ENCODE data around the gene ZNF385B.

The ZNF385B gene

DNA sequence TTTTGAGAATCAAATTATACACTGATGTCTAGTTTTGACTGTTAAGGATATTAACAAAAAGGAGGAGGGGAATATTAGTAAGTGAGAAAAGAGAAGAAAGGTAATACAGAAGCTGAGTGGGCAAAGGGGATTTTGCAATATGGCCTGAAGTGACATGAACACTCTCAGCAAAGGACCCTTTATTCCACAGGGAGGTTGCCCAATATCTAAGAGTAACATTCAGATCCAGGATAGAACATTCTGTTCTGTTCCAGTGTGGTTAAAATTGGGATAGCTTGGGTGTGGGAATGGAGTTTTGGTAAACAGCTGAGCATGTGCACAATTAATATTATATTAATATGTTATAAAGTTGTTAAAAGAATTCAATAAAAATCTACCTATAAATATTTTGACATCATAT, 120.1 kb downstream of the ZNF385B start:
- DNase-seq = no peak

DNA sequence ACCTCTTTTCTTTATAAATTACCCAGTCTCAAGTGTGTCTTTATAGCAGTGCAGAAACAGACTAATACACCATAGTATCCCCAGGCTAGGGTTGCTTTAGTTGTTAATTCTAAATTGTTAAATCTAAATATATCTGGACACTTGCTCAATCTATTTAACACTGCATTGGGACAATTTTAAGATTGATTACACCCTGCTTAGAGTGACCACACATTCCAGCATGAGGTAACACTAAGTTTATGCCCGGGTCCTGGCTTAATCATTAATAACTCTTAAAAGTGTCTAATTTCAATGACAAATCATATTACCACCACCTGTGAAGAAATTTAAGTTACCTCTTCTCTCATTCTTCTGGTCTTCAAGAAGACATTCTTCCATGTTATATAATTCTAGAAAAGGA, 131.4 kb downstream of the ZNF385B start:
- no peak for DNase-seq

DNA sequence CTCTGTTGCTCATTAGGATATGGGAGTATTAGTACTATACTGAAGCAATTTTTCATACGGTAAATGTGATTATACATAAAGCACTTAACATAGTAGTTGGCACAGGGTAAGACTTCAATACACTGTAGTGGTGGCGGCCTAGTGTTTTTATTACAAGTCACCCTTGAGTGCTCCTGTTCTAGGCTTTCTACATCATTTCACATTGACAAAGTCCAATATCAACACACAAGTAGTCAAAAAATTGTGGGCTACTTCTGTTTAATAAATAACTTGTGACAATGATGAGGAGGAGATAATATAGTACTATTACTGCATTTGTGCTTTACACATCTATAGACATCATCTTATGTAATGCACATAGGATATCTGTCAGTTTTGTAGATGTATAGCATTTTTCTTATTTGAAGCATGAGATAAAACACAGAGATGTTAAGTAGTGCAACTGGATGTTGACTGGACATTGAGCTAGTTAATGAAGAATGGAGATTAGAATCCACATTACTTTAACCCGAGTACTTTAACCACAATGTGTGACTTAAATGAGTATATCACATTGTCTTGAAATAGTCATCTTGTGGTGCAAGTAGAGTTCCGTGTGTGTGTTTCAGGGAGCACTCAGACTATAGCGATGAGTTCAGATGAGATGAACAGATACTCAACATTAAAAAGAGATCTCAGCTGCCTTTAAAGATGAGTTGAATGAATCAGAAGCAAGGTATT, 134.8 kb downstream of the ZNF385B start:
- DNase-seq = no peak

DNA sequence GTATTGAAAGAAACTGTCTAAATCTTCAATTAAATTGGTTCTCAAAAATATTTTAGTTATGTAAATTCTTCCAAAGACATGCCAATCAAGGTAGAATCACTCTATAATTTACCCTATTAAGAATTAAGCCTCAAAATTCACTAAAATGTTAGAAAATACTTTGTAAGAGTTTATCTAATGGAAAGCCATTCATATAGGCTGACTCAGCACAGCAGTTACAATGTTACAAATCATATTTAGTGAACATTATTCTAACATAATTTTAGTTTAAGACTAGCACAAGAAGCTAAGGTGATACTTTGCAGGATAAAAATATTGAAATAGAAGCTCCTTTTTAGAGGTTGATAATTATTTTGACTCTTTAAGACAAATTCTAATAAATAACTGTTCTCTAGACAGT, 137.0 kb downstream of the ZNF385B start:
- no peak for DNase-seq

DNA sequence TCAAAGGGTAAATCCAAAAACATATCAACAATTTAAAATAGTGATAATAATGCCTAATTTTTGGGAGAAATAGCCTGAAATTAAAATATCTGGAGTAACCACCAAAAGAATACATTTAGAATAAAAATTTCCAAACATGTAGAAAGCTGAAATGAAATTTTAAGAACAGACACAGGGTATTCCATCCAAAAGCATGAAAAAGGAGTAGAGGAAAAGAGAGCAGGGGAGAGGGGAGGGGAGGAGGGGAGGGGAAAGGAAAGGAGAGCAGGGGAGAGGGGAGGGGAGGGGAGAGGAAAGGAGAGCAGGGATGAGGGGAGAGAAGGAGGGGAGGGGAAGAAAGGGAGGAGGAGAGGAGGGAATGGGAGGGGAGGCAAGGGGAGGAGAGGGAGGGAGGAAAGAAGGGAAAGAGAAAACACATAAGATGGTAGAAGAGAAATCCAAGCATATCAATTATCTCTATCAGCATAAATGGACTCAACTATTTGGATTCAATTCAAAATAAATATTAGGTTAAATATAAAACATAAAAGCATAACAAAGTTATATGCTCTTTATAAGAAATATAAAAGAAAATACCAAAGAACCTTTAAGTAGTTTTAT, 141.1 kb downstream of the ZNF385B start:
- no peak for DNase-seq

DNA sequence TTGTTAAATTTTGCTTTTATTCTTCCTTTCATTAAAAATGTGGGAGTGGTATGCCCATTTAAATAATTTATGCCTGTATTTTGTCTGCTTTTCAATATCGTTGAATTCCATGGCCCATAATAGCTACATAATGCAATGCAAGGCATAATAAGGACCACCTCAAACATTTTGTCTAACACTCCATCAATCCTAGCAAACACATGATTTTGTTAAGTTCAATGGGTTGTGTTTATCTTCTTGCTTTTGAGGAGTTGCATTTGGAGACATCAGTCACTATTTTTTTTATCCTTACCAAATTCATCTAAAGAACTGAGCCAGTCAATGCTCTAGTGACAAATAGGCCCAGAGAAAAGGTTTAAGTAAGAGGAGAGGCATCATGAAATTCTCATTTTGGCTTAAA, 145.5 kb downstream of the ZNF385B start:
- no peak for DNase-seq

DNA sequence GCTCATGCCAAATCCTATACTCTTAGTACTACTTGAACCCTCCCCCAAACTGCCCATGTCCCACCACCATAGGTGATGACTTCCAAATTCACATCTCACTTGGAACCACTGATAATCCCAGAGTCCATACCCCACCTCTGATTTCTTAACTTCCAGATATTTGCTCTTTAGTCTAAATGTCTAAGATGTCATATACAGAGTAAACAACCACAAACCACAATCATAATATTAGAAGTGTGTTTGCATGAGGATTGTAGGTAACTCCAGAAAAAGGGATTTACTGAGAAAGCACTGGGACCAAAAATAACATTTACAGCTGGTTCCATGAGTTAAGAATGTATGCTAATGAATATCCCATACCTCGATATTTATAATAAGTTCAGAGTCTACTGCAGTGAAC, 146.2 kb downstream of the ZNF385B start:
- no peak for DNase-seq

DNA sequence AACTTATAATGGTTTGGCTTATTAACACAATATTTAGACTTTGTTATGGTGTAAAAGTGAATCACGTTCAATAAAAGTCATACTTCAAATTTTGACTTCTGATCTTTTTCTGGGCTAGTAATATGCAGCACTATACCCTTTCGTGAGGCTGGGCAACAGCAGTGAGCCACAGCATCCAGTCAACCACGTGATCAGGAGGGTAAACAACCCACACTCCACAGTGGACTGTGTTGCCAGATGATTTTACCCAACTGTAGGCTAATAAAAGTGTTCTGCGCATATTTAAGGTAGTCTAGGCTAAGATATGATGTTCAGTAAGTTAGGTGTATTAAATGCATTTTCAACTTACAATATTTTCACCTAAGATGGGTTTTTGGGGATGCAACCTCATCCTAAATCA, 148.6 kb downstream of the ZNF385B start:
- no peak for DNase-seq

DNA sequence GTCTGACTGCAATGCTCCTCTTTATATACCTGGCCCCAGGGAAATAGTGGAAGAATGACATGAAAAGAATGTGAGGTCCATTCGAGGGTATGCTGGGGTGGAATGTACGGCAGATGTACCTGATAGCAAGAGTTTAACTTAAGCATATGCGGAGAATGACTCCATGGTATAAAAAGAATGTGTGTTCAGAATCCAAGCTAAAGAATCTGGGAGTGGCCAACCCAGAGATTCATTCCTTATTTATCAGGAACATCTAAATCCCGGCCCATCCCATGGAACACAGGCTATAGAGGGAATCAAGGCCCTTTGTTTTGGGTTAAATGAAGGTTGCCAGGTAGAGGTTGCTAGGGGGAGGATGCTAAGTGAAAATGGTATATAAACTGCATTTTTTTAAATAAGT, 150.0 kb downstream of the ZNF385B start:
- DNase-seq = no peak

DNA sequence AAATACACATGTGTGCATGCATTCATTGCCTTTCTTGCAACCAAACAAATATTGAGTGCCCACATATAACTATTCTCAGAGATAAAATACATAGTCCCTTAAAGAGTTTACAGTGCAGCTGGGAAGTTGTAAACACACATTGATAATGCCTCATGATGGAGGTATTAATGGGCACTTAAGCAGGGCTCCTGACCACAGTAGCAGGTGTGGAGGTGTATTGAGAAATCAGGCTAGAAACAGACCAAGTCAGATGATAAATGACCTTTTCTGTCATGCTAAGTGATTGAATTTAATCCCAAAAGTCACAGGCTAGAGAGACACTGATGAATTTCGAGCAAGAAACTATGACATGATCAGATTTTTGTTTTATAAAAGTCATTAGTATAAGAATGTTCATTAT, 157.7 kb downstream of the ZNF385B start:
- DNase-seq = no peak

DNA sequence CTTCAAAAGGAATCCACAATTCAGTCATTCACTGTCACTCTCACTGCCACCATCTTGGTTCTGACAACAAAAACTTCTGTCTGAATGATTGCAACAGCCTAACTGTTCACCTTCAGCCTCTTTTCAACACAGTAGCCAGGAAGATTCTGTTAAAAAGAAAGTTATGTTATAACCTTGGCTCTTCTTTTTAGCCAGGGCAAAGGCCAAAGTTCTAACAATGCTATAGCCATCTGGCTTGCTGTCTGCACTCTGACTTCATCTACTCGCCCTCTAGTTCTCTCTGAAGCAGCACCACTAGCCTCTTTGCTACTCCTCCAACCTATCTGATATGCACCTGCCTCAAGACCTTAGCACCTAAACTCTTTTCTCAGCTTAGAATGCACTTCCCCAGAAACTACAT, 158.5 kb downstream of the ZNF385B start:
- no peak for DNase-seq

DNA sequence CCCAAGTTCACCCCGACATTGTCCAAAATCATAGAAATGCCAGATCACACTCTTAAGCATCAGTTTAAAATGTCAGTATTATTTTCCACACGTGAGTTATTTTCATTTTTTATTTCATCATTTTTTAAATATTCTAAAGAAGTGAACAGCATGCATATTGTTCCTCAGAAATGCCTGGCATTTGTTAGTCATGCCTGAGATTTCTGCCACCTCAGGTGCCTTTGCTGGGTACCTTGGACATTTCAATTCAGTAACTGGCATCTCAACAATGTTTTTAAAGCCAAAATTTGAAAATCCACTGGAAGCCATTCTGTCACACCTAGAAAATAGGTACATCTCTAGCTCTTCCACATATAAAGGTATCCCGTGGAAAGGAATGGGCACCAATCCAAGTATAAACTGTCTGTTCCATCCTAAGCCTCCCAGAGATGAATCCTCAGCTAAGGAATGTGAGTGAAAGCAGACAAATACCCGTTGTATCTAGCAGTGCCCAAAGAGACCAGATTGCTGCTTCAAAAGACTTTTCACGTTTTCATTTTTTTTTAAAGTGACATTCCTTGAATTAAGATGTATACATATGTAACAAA, 159.8 kb downstream of the ZNF385B start:
- DNase-seq = no peak

DNA sequence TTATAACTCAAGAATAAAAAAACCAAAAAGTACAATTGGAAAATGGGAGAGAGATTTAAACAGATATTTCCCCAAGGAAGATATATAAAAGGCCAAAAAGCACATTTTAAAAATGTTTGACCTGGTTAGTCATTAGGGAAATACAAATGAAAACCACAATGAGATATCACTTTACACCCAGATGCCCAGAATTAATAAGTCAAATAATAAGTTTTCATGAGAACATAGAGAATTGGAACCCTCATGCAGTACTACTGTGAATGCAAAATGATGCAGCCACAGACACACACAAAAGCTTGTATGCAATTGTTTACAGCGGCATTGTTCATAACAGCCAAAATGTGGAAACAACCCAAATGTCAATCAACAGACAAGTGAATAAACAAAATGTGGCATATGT, 165.9 kb downstream of the ZNF385B start:
- DNase-seq = no peak

DNA sequence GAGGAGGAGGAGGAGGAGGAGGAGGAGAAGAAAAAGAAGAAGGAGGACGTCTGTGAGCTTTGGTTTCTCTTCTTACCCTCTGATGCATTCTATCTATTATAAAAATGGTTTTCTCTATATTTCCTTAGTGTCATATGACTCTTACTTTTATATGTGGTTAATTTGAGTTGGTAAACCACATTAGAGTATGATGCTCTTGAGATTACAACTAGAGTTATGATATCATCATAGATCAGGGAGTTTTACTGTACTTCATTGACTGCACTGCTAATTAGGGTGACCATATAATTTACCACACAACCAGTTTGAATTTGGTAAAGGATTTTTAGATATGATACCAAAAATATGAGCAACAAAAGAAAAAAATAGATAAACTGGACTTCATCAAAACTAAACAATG, 166.4 kb downstream of the ZNF385B start:
- no peak for DNase-seq

DNA sequence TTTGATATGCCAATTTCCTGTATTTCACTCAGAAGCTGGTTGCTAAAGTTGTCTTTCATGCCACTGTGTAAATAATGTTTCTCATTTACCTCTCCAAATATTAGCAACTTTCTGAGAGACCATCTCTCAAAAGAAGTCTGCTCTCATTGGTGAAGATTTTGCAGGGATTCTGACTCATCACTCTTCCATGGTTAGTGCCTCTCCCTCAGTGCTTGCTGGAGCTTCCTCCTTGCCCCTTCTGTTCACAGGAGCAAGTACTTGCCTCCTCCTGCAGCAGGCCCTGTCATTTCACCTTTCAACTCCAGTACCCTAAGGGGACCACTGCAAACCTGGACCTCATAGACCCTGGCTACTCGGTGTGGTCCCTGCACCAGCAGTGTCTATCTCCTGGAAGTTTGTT, 168.8 kb downstream of the ZNF385B start:
- no peak for DNase-seq

DNA sequence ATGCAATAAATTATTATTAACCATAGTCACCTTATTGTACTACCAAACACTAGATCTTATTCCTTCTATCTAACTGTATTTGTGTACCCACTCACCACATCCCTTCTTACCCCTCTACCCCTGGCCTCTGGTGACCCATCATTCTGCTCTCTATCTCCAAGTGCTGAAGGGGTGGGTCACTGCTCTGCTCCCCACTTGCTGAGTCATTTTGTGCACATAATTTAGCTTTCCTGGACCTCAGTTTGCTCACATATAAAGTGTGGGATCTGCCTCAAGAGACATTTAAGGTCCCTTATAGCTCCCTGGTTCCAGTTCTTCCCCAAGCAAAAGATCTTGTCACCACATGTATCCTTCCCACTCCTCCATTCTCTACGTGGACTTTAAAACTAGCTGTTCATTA, 169.4 kb downstream of the ZNF385B start:
- DNase-seq = no peak

DNA sequence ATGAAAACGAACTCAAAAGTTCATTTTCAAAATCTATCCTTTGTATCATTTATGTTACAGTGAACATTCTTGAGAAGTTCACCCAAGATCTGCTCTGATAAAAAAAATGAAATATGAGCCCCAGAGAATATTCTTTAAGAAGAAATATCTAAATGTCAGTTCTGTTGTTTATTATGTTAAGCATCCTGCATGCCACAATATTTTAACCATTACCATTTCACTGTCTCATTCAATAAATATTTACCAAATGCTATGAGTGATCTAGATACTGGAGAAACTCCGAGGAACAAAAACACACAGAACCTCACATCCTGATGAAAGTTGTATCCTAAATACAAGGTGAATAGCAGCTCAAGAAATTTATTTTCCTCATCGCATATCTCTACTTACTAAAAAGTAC, 170.2 kb downstream of the ZNF385B start:
- no peak for DNase-seq

DNA sequence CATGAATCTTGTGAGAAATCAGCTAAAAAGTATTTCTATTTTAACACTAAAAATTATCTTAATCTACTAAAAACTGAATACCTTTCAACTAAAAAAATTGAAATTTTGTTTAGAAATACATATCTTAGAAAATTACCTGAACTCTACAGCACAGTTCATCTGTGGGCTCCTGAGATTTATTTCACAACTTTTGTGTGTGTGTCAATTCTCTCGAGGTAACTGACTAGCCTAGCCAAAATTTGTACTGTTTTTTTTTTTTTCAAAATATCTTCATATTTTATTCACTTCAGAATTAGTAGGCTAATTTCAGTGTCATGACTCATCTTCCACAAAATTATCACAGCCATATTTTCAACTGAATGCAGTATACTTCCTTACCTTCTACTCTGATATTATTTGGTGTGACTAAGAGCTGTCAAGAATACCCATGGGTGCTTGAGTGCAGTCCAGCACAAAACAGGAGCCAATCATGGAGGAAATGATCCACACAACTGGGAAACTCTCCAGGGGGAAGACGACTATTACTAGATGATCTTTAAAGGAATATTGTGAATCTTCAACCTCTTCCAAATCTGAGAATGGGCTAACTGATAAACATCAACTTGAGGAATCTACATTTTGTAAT, 174.6 kb downstream of the ZNF385B start:
- DNase-seq = no peak

DNA sequence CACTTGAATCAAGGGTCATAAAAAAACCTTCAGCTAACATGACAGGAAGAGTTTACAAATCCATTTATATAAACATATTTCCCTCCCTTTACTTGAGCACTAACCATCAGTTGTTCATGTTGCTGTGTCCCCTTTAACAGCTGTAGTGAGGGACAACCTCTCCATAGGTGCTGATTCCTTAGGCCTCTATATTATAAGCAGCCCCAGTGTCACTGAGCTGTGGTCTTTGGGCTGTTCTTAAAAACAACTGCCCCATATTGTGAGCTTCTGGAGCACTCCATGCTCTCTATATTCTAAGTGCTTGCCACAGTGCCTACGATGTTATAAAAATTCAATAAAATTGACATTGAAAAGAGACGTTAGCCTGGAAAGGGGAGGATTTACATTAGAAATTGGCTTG, 175.3 kb downstream of the ZNF385B start:
- no peak for DNase-seq

DNA sequence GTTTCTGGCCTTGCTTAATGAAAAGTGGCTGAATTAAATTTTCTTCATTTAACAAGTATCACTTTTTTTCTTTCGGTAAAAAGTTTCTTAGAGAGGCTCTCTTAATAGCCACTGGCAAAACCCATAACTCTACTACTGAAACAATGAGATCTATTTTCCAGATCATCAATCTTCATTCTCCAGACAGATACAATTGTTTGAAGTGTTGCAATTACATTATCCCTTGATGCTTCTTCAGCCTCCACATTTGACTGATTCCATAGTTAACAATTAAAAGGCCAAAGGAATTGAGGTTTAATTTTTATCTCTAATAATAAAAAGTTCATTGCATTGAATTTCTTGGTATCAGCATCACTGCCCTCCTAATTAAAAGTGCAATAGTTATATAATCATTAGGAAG, 176.3 kb downstream of the ZNF385B start:
- no peak for DNase-seq

DNA sequence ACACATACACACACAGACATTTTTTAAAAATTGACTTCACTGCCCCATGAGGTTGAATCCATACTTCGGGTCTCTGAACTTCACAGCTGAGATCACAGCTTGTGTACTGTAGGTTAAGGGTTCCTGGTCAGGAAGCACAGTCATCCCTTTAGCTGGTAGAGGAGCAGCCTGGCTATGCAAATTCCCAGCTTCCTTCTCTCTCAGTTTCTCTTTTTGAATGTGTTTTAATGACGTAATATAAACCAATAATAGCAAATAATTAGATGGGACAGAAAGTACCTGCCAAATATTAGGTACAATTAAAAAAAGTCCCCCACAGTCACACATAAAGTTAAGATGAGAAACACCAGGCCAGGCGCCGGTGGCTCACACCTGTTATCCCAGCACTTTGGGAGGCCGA, 178.7 kb downstream of the ZNF385B start:
- no peak for DNase-seq

DNA sequence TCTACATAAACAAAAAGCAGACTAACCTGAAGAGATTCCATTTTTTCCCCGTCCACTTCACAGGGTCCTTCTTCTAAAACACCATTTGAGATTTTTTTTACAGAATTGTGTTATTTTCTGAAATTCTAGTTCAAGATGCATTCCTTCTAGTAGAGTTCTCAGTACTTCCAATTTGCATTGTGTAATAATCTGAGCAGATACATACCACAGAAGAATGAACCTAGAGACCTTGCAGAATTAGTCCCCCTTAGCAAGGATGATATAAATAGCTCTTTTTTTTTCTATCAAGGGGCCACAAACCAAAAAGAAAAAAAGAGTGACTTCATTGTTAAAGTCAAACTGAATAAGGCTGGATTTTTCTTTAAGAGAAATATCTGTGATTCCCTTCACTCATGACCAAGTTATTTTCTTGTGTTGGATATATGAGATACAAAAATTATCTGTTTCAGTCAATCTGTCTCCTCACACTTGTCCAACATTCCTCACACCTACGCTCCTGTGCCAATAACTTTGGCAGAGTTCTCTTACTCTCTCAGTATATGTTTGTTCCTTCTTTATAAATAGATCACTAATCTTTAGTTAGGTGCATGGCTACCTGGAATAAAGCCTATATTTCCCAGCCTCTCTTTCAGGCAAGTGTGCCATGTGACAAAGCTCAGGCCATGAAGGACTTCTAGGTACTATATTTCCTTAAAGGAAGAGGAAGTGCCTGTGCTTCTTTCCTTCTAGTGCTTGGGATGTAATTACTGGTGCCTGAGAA, 183.5 kb downstream of the ZNF385B start:
- DNase-seq = no peak

DNA sequence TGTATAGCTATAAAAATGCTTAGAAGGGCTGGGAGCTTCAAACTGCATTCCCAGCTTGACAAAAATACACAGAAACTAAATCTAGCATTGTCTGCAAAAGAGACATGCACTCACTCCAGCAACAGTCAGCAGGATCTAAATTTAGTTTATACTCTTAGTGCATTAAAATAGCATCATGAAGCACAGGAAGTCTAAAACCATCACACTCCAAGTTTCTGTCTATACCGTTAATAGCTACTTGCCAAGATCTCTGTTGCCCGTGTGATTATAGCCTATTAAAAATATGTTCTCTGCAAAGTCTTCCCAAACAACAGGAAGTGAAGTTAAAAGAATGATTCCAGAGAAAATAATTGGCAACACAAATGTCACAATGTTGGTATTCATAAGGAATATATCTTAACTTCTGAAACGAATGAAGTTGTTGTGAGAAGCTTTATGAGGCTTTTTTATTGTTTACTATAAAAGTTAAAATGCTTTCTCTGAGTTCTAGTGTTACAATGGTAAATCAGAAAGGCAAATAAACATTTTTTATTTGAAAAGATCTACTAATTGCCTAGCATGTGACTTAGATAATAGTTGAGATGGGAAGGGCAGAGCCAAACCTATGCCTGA, 184.2 kb downstream of the ZNF385B start:
- DNase-seq = no peak
